A549 (cell line): ENCODE data around the gene ROBO1. TPM values are rescaled to one million over a fixed set of nuclear protein-coding genes. Genes with fewer than 3 reads are reported as not detected.

Experiments used
- ATAC-seq, 2 experiments: fragments of 200-7000 bp in 1 of 2; fragments of >200 bp in 1 of 2; cut with Nextera tagmentation in 1 of 2; cut with Tn5 transposase in 1 of 2; 3 replicates each; pipeline versions ENCODE4 v1.8.0 to v1.9.1; 2018 to 2020; ENCODE audit warnings: mild to moderate bottlenecking in 1 of 2, moderate library complexity in 1 of 2
- CTCF ChIA-PET: fragments of 300-600 bp; sonication (Branson Sonifier 250); formaldehyde crosslinking; extraction: SDS; loops from one replicate; lab custom pipeline; 2021; ENCODE audit warnings: antibody characterized with exemption, inconsistent platforms; lab: Yijun Ruan, JAX
- POLR2A ChIA-PET: fragments of 350-600 bp; formaldehyde crosslinking; extraction: SDS; loops from one replicate; lab custom pipeline; 2021; ENCODE audit warnings: antibody characterized with exemption, inconsistent platforms; lab: Yijun Ruan, JAX
- DNase-seq, 2 experiments: peaks; one replicate each; pipeline versions ENCODE4 v3.0.0 to v3.0.0-alpha.2; 2011 to 2016; ENCODE audit warnings: low read depth in 1 of 2, low spot score in 1 of 2
- FAIRE-seq: peaks from 2 replicates; lab custom pipeline; 2011; peaks lifted over from hg19 to GRCh38; lab: Jason Lieb, UNC
- H3K27ac ChIP-seq, 2 experiments: fragments of >200 bp; sonication (Bioruptor Twin); formaldehyde crosslinking; 3 replicates each; pipeline ENCODE4 v1.5.1; 2016 to 2017
- H3K4me1 ChIP-seq: fragments of >200 bp; sonication (Bioruptor Twin); formaldehyde crosslinking; 3 replicates; pipeline ENCODE4 v1.6.1; 2016
- H3K4me2 ChIP-seq: fragments of >200 bp; sonication (Bioruptor Twin); formaldehyde crosslinking; 3 replicates; pipeline ENCODE4 v1.6.1; 2016
- H3K4me3 ChIP-seq: fragments of >200 bp; sonication (Bioruptor Twin); formaldehyde crosslinking; 3 replicates; pipeline ENCODE4 v1.5.1; 2016
- H3K9me3 ChIP-seq: fragments of >200 bp; sonication (Bioruptor Twin); formaldehyde crosslinking; 3 replicates; pipeline ENCODE4 v1.6.1; 2016
- BHLHE40 ChIP-seq: IDR thresholded peaks from 2 replicates; pipeline ENCODE4 v1.6.1; 2012; ENCODE audit warnings: low read depth, low read length, inconsistent platforms
- EHF ChIP-seq: fragments of 250-450 bp; sonication (Bioruptor Pico); IDR thresholded peaks from 2 replicates; pipeline ENCODE4 v1.5.0; 2020; ENCODE audit warnings: mild to moderate bottlenecking
- EHMT2 ChIP-seq: fragments of 200-600 bp; sonication (generic); IDR thresholded peaks from 2 replicates; pipeline ENCODE4 v1.6.1; 2016; ENCODE audit warnings: antibody characterized with exemption, low read depth, mild to moderate bottlenecking, moderate library complexity
- ESRRA ChIP-seq: fragments of 150-350 bp; IDR thresholded peaks from 2 replicates; pipeline ENCODE4 v1.6.1; 2014; ENCODE audit warnings: mild to moderate bottlenecking, low read length, borderline replicate concordance
- FOSB ChIP-seq: fragments of 250-450 bp; sonication (Bioruptor Pico); IDR thresholded peaks from 2 replicates; pipeline ENCODE4 v1.5.0; 2020; ENCODE audit warnings: mild to moderate bottlenecking, moderate library complexity
- FOSL2 ChIP-seq, 2 experiments: fragments of 450-650 bp in 1 of 2; fragments of >200 bp in 1 of 2; sonication (Bioruptor Twin) in 1 of 2; formaldehyde crosslinking; IDR thresholded peaks; 2 replicates each; pipeline versions ENCODE4 v1.5.0 to v1.6.1; 2016 to 2020; ENCODE audit warnings: mild to moderate bottlenecking in 1 of 2, moderate library complexity in 1 of 2
- FOXS1 ChIP-seq: fragments of 250-450 bp; sonication (Bioruptor Pico); IDR thresholded peaks from 2 replicates; pipeline ENCODE4 v1.5.0; 2020; ENCODE audit warnings: mild to moderate bottlenecking, moderate library complexity
- GATA3 ChIP-seq: IDR thresholded peaks from 2 replicates; pipeline ENCODE4 v1.6.1; 2012; ENCODE audit warnings: borderline replicate concordance
- HEYL ChIP-seq: fragments of 250-450 bp; sonication (Bioruptor Pico); IDR thresholded peaks from 2 replicates; pipeline ENCODE4 v1.8.0; 2021; ENCODE audit warnings: mild to moderate bottlenecking, moderate library complexity
- HOXA7 ChIP-seq: fragments of 250-450 bp; sonication (Bioruptor Pico); IDR thresholded peaks from 2 replicates; pipeline ENCODE4 v1.5.0; 2020; ENCODE audit warnings: mild to moderate bottlenecking, moderate library complexity
- HOXB5 ChIP-seq: fragments of 250-450 bp; sonication (Bioruptor Pico); IDR thresholded peaks from 2 replicates; pipeline ENCODE4 v1.5.0; 2020; ENCODE audit warnings: mild to moderate bottlenecking, moderate library complexity
- JUN ChIP-seq, 2 experiments: fragments of >200 bp; sonication (Bioruptor Twin); formaldehyde crosslinking; IDR thresholded peaks; 2 replicates in 1 of 2; 3 replicates in 1 of 2; pipeline ENCODE4 v1.6.1; 2016 to 2017
- JUNB ChIP-seq: fragments of >200 bp; sonication (Bioruptor Twin); formaldehyde crosslinking; IDR thresholded peaks from 2 replicates; pipeline ENCODE4 v1.6.1; 2016
- KDM1A ChIP-seq: fragments of 200-600 bp; sonication (generic); IDR thresholded peaks from 2 replicates; pipeline ENCODE4 v1.6.1; 2016; ENCODE audit warnings: low read depth, mild to moderate bottlenecking
- KDM5A ChIP-seq: fragments of 200-600 bp; sonication (generic); IDR thresholded peaks from 2 replicates; pipeline ENCODE4 v1.6.1; 2016; ENCODE audit warnings: antibody characterized with exemption, mild to moderate bottlenecking
- MAZ ChIP-seq: fragments of 150-350 bp; IDR thresholded peaks from 2 replicates; pipeline ENCODE4 v1.6.1; 2014; ENCODE audit warnings: antibody characterized with exemption, low read depth, low read length, borderline replicate concordance
- MYC ChIP-seq: IDR thresholded peaks from 2 replicates; pipeline ENCODE4 v1.6.1; 2012; ENCODE audit warnings: mild to moderate bottlenecking, inconsistent platforms, low read length, improper control_type of control experiment, borderline replicate concordance
- NFE2L2 ChIP-seq: fragments of 150-350 bp; conservative IDR thresholded peaks from 2 replicates; pipeline ENCODE4 v1.6.1; 2014; ENCODE audit warnings: low read length
- NPAS2 ChIP-seq: fragments of 250-450 bp; sonication (Bioruptor Pico); IDR thresholded peaks from 2 replicates; pipeline ENCODE4 v1.8.0; 2022; ENCODE audit warnings: mild to moderate bottlenecking, moderate library complexity, borderline replicate concordance
- PHF8 ChIP-seq: fragments of 200-600 bp; sonication (generic); IDR thresholded peaks from 2 replicates; pipeline ENCODE4 v1.6.1; 2016; ENCODE audit warnings: low read depth, mild to moderate bottlenecking, antibody characterized with exemption, moderate library complexity, borderline replicate concordance
- RARB ChIP-seq: fragments of 250-450 bp; sonication (Bioruptor Pico); IDR thresholded peaks from 2 replicates; pipeline ENCODE4 v1.8.0; 2021; ENCODE audit warnings: mild to moderate bottlenecking, moderate library complexity
- RNF2 ChIP-seq: fragments of 200-600 bp; sonication (generic); IDR thresholded peaks from 2 replicates; pipeline ENCODE4 v1.6.1; 2016; ENCODE audit warnings: low read depth, mild to moderate bottlenecking, antibody characterized with exemption, moderate library complexity, borderline replicate concordance
- SMC3 ChIP-seq: fragments of >200 bp; sonication (Bioruptor Twin); formaldehyde crosslinking; IDR thresholded peaks from 3 replicates; pipeline ENCODE4 v1.6.1; 2018; ENCODE audit warnings: inconsistent platforms
- ZC3H11A ChIP-seq: fragments of 450-650 bp; IDR thresholded peaks from 2 replicates; pipeline ENCODE4 v1.6.1; 2014; ENCODE audit warnings: antibody characterized with exemption, mild to moderate bottlenecking
- ZSCAN20 ChIP-seq: fragments of 250-450 bp; sonication (Bioruptor Pico); IDR thresholded peaks from 2 replicates; pipeline ENCODE4 v1.8.0; 2022; ENCODE audit warnings: mild to moderate bottlenecking, moderate library complexity
- WGBS: methylation state at CpG from one replicate; pipeline ENCODE4 v1.1.6; 2017; ENCODE audit errors: missing lambda C conversion rate; 5-methylcytosine and 5-hydroxymethylcytosine counted together
- polyA plus RNA-seq, 4 experiments: library from polyadenylated mRNA; depleted of rRNA in 3 of 4; stranded (reverse); fragments of >200 nt; fragmentation: RNase III in 1 of 4; extraction: RNeasy Plus Mini Kit Qiagen cat#74134 plus additional on column Dnase treatment in 1 of 4; gene quantifications; 2 replicates in 3 of 4; 3 replicates in 1 of 4; pipeline ENCODE4 v1.2.3, GENCODE V29; 2011 to 2017
- TF ChIP-seq, protein P1 (sequence below): fragments of 250-450 bp; sonication (Bioruptor Pico); IDR thresholded peaks from 2 replicates; pipeline ENCODE4 v1.5.0; 2020; ENCODE audit warnings: low read depth, mild to moderate bottlenecking, moderate library complexity
- TF ChIP-seq, protein P2 (sequence below): IDR thresholded peaks from 2 replicates; pipeline ENCODE4 v1.6.1; 2012
- TF ChIP-seq, protein P3 (sequence below): fragments of 450-650 bp; IDR thresholded peaks from 2 replicates; pipeline ENCODE4 v1.6.1; 2014; ENCODE audit warnings: antibody characterized with exemption

ROBO1 gene
- polyA plus RNA-seq, 2 of the 4 experiments (the other 2 are of a cell fraction) = 25.3 to 35.6 TPM

DNA sequence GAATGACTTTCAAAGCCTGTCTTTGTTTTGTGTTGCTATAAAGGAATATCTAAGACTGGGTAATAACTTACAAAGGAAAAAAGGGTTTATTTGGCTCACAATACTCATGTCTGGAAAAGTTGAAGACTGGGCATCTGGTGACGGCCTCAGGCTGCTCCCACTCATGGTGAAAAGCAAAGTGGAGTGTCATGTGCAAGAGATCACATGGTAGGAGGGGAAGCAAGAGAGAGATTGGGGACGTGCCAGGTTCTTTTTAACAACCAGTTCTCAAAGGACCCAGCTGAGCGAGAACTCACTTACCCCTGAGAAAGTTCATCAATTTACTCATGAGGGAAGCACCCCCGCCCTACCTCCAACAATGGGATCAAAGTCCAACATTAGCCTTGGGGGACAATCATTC is 929.4 kb downstream of the ROBO1 start:
- Histone ChIP-seq H3K9me3 (no peaks in the 10 kb centered on the region), H3K4me3 (no peak overlapping the region), H3K27ac (peak overlapping the region in 1 of 2 experiments; percentile 22; a peak in 1 of 6 replicates), H3K4me1 (peaks cover 21% of the 10 kb centered on the region), H3K4me2 (peak overlapping the region; percentile 53)
- FAIRE-seq (no peak), DNase-seq (no peak), ATAC-seq (no peak)
- TF ChIP-seq FOXS1 (no peak), HOXB5 (no peak), RARB (no peak), MYC (no peak), HOXA7 (no peak)
- ChIA-PET CTCF (no interaction called here), POLR2A (no interaction called here)
- 71% methylated on average over 4 of the region's 4 CpGs for WGBS

DNA sequence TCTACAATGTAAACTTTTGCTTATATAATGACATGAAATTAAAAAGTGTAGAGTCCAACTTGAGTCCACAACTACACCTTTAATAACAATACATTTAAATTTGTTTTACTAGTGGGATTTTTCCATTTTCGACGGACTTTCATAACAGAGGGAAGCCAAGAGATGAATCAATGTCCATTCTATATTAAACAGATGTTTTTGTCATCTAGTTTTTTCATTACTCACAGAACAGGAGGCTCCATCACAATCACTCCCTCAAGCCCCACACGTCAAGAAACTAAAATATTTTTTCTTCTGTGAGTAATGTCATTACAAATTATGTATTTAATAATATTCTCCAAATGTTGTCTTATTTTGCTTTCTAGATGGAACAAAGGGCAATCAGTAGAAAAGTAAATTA is 932.9 kb downstream of the ROBO1 start:
- ChIA-PET POLR2A (no interaction called here), CTCF (no interaction called here)
- Histone ChIP-seq H3K9me3 (no peaks in the 10 kb centered on the region), H3K4me1 (peaks cover 17% of the 10 kb centered on the region), H3K4me3 (no peak overlapping the region), H3K4me2 (no peak overlapping the region), H3K27ac (no peak overlapping the region)
- 40% methylated on average over 3 of the region's 3 CpGs for WGBS
- FAIRE-seq (no peak), DNase-seq (no peak), ATAC-seq (no peak)
- TF ChIP-seq FOSB (CRISPR knock-in tag) (no peak), RNF2 (no peak), MAZ (no peak), GATA3 (no peak), JUN (IDR thresholded peaks at IDR 0.05) (no peak), ESRRA (no peak), ZC3H11A (no peak), EHF (CRISPR knock-in tag) (no peak), ZSCAN20 (CRISPR knock-in tag) (no peak), PHF8 (no peak), EHMT2 (no peak), FOSL2 (IDR thresholded peaks at IDR 0.05) (no peak), FOSL2 (CRISPR knock-in tag; IDR thresholded peaks at IDR 0.05) (no peak), MYC (no peak), KDM5A (no peak), KDM1A (no peak)
- TF ChIP-seq, protein P1, sequence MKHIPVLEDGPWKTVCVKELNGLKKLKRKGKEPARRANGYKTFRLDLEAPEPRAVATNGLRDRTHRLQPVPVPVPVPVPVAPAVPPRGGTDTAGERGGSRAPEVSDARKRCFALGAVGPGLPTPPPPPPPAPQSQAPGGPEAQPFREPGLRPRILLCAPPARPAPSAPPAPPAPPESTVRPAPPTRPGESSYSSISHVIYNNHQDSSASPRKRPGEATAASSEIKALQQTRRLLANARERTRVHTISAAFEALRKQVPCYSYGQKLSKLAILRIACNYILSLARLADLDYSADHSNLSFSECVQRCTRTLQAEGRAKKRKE = no peak
- TF ChIP-seq, protein P2, sequence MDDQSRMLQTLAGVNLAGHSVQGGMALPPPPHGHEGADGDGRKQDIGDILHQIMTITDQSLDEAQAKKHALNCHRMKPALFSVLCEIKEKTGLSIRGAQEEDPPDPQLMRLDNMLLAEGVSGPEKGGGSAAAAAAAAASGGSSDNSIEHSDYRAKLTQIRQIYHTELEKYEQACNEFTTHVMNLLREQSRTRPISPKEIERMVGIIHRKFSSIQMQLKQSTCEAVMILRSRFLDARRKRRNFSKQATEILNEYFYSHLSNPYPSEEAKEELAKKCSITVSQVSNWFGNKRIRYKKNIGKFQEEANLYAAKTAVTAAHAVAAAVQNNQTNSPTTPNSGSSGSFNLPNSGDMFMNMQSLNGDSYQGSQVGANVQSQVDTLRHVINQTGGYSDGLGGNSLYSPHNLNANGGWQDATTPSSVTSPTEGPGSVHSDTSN = no peak
- TF ChIP-seq, protein P3, sequence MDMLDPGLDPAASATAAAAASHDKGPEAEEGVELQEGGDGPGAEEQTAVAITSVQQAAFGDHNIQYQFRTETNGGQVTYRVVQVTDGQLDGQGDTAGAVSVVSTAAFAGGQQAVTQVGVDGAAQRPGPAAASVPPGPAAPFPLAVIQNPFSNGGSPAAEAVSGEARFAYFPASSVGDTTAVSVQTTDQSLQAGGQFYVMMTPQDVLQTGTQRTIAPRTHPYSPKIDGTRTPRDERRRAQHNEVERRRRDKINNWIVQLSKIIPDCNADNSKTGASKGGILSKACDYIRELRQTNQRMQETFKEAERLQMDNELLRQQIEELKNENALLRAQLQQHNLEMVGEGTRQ = no peak

DNA sequence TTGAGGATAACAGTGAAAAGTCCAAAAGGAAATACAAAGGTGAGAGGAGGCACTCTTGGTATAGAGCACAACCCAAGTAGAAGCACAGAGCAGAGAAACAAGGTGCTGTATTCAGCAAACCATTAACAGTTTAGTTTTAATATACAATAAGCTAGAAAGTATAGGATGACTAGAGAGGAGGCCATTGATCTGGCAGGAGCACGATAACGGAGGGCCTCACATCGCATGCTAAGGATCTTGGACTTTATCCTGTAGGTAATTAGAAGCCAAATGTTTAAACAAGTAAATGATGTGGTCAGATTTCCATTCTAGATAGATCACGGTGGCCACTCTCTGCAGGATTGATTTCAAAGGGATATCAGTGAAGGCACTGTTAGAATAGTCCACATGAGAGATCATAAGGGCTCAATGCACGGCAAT is 935.0 kb downstream of the ROBO1 start:
- 65% methylated on average over 5 of the region's 5 CpGs for WGBS
- H3K4me1 ChIP-seq = no peaks in the 10 kb centered on the region
- ChIA-PET POLR2A (no interaction called here), CTCF (no interaction called here)
- H3K4me3 ChIP-seq = no peak overlapping the region
- H3K4me2 ChIP-seq = no peak overlapping the region
- FAIRE-seq (no peak), DNase-seq (no peak), ATAC-seq (no peak)
- H3K9me3 ChIP-seq = no peaks in the 10 kb centered on the region
- no peak for TF ChIP-seq EHF (CRISPR knock-in tag)
- TF ChIP-seq, protein P2 = no peak
- no peak for TF ChIP-seq HEYL (CRISPR knock-in tag)
- no peak for TF ChIP-seq SMC3
- no peak for TF ChIP-seq KDM1A
- TF ChIP-seq, protein P1 = no peak
- TF ChIP-seq NPAS2 (CRISPR knock-in tag) = no peak
- no peak for TF ChIP-seq NFE2L2
- TF ChIP-seq JUNB = no peak
- no peak for TF ChIP-seq BHLHE40
- no peak overlapping the region for H3K27ac ChIP-seq
